NB4 (cell line): ENCODE results near the gene SELENOM.

ENCODE experiments used
- POLR2A ChIP-seq: IDR thresholded peaks from 2 replicates; pipeline ENCODE4 v1.6.1; 2011; ENCODE audit warnings: mild to moderate bottlenecking; ENCODE audit not compliant: insufficient read length; ENCODE audit errors: extremely low read depth
- TF ChIP-seq, protein P1 (sequence below): IDR thresholded peaks from one replicate; pipeline ENCODE4 v1.5.1; 2012; ENCODE audit warnings: low read depth, low read length

DNA sequence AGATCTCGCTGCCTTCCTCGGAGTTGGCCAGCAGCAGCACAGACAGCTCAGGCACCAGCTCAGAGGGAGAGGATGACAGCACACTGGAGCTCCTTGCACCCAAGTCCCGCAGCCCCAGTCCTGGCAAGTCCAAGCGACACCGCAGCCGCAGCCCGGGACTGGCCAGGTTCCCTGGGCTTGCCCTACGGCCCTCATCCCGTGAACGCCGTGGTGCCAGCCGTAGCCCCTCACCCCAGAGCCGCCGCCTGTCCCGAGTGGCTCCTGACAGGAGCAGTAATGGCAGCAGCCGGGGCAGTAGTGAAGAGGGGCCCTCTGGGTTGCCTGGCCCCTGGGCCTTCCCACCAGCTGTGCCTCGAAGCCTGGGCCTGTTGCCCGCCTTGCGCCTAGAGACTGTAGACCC, 26.5 kb upstream of the SELENOM start:
- TF ChIP-seq, protein P1, sequence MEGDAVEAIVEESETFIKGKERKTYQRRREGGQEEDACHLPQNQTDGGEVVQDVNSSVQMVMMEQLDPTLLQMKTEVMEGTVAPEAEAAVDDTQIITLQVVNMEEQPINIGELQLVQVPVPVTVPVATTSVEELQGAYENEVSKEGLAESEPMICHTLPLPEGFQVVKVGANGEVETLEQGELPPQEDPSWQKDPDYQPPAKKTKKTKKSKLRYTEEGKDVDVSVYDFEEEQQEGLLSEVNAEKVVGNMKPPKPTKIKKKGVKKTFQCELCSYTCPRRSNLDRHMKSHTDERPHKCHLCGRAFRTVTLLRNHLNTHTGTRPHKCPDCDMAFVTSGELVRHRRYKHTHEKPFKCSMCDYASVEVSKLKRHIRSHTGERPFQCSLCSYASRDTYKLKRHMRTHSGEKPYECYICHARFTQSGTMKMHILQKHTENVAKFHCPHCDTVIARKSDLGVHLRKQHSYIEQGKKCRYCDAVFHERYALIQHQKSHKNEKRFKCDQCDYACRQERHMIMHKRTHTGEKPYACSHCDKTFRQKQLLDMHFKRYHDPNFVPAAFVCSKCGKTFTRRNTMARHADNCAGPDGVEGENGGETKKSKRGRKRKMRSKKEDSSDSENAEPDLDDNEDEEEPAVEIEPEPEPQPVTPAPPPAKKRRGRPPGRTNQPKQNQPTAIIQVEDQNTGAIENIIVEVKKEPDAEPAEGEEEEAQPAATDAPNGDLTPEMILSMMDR: no peak
- no peak for TF ChIP-seq POLR2A
